HepG2 (cell line): ENCODE data around the gene FAM174C. TPM values are rescaled to one million over a fixed set of nuclear protein-coding genes. Genes with fewer than 3 reads are reported as not detected.

Experiments
- ATAC-seq: fragments of 200-7000 bp; cut with Tn5 transposase; 3 replicates; pipeline ENCODE4 v1.9.1; 2020; ENCODE audit warnings: mild to moderate bottlenecking, moderate library complexity
- BruUV-seq: library from RNA; stranded (reverse); fragments of 400-500 nt; replicated peaks from 2 replicates; lab custom pipeline; 2021; lab: Mats Ljungman, UMichigan
- CTCF ChIA-PET: fragments of 300-600 bp; formaldehyde crosslinking; extraction: SDS; loops from one replicate; lab custom pipeline; 2021; ENCODE audit warnings: low total read pairs, inconsistent platforms, low intra/inter-chr PET ratio; lab: Yijun Ruan, JAX
- POLR2A ChIA-PET: fragments of 350-600 bp; sonication (Branson Sonifier 250); formaldehyde crosslinking; loops from one replicate; lab custom pipeline; 2020; ENCODE audit warnings: antibody characterized with exemption, inconsistent platforms; lab: Yijun Ruan, JAX
- DNase-seq: peaks from one replicate; pipeline ENCODE4 v3.0.0-alpha.2; 2015; ENCODE audit warnings: low spot score
- FAIRE-seq: peaks from 3 replicates; lab custom pipeline; 2011; peaks lifted over from hg19 to GRCh38; lab: Jason Lieb, UNC
- H2AFZ ChIP-seq: one replicate; pipeline ENCODE4 v1.6.1; 2011; ENCODE audit warnings: low read length, inconsistent platforms
- H3K27ac ChIP-seq: fragments of 300-600 bp; 3 replicates; pipeline ENCODE4 v1.8.0; 2011; ENCODE audit warnings: mixed run types, mild to moderate bottlenecking, mixed read lengths, low read length, inconsistent platforms; ENCODE audit not compliant: insufficient read depth; ENCODE audit errors: extremely low read length
- H3K27me3 ChIP-seq, 2 experiments: fragments of 200-600 bp in 1 of 2; 2 replicates in 1 of 2; 3 replicates in 1 of 2; pipeline versions ENCODE4 v1.6.0 to v1.8.0; 2011; ENCODE audit warnings: low read length in 2 of 2, mild to moderate bottlenecking in 2 of 2, moderate library complexity in 2 of 2, inconsistent platforms in 1 of 2; ENCODE audit not compliant: insufficient read depth in 2 of 2, control insufficient read depth in 1 of 2
- H3K36me3 ChIP-seq, 2 experiments: fragments of 200-600 bp in 1 of 2; replicated peaks in 1 of 2; 2 replicates in 1 of 2; 3 replicates in 1 of 2; pipeline versions ENCODE4 v1.5.1 to v1.8.0; 2011; ENCODE audit warnings: low read length in 2 of 2, inconsistent platforms in 1 of 2; ENCODE audit not compliant: insufficient read depth in 2 of 2, control insufficient read depth in 1 of 2
- H3K4me1 ChIP-seq: 2 replicates; pipeline ENCODE4 v1.5.1; 2012; ENCODE audit warnings: low read length, inconsistent platforms; ENCODE audit not compliant: insufficient read depth
- H3K4me2 ChIP-seq: 2 replicates; pipeline ENCODE4 v1.6.0; 2011; ENCODE audit warnings: low read depth, low read length, inconsistent platforms
- H3K4me3 ChIP-seq, 3 experiments: fragments of 200-600 bp in 1 of 3; sonication (generic), shearing (Covaris generic) in 1 of 3; replicated peaks in 1 of 3; 2 replicates each; pipeline ENCODE4 v1.5.1; 2011 to 2016; ENCODE audit warnings: low read length in 3 of 3, inconsistent platforms in 2 of 3, low read depth in 2 of 3, mild to moderate bottlenecking in 2 of 3, control low read depth in 1 of 3, mixed read lengths in 1 of 3; ENCODE audit not compliant: insufficient read depth in 1 of 3
- H3K79me2 ChIP-seq: one replicate; pipeline ENCODE4 v1.6.1; 2011; ENCODE audit warnings: low read length, inconsistent platforms; ENCODE audit not compliant: insufficient read depth
- H3K9ac ChIP-seq: 2 replicates; pipeline ENCODE4 v1.6.0; 2011; ENCODE audit warnings: mild to moderate bottlenecking, low read depth, low read length, inconsistent platforms; ENCODE audit not compliant: insufficient read depth
- H3K9me3 ChIP-seq: 2 replicates; pipeline ENCODE4 v1.5.1; 2012; ENCODE audit warnings: mild to moderate bottlenecking, low read length
- H4K20me1 ChIP-seq: 2 replicates; pipeline ENCODE4 v1.6.0; 2011; ENCODE audit warnings: inconsistent platforms, mild to moderate bottlenecking, low read length, moderate library complexity; ENCODE audit not compliant: insufficient read depth
- HIVEP1 ChIP-seq: sonication (generic); formaldehyde crosslinking; IDR thresholded peaks from 2 replicates; pipeline ENCODE4 v1.4.0; 2020; ENCODE audit warnings: mild to moderate bottlenecking, missing genetic modification reagents
- KDM5B ChIP-seq: sonication (generic); formaldehyde crosslinking; IDR thresholded peaks from 2 replicates; pipeline ENCODE4 v1.4.0; 2020; ENCODE audit warnings: missing genetic modification reagents, mild to moderate bottlenecking, borderline replicate concordance
- MAX ChIP-seq: IDR thresholded peaks from 2 replicates; pipeline ENCODE4 v1.6.1; 2012; ENCODE audit warnings: inconsistent platforms
- MYC ChIP-seq: sonication (generic); formaldehyde crosslinking; IDR thresholded peaks from 2 replicates; pipeline ENCODE4 v1.9.0; 2021; ENCODE audit warnings: missing genetic modification reagents, borderline replicate concordance
- PPARG ChIP-seq: conservative IDR thresholded peaks from 2 replicates; pipeline ENCODE4 v1.6.1; 2016; ENCODE audit warnings: missing biosample characterization, missing genetic modification reagents
- UBTF ChIP-seq: sonication (generic); formaldehyde crosslinking; IDR thresholded peaks from 2 replicates; pipeline ENCODE4 v1.4.0; 2020; ENCODE audit warnings: mild to moderate bottlenecking, missing genetic modification reagents
- ZBED4 ChIP-seq: sonication (generic); formaldehyde crosslinking; IDR thresholded peaks from 2 replicates; pipeline ENCODE4 v1.4.0; 2020; ENCODE audit warnings: missing genetic modification reagents, borderline replicate concordance
- ZBTB34 ChIP-seq: sonication (generic); formaldehyde crosslinking; IDR thresholded peaks from 2 replicates; pipeline ENCODE4 v1.8.0; 2022; ENCODE audit warnings: mild to moderate bottlenecking, missing genetic modification reagents
- ZBTB7A ChIP-seq: sonication (generic); formaldehyde crosslinking; IDR thresholded peaks from 2 replicates; pipeline ENCODE4 v1.8.0; 2022; ENCODE audit warnings: mild to moderate bottlenecking, missing genetic modification reagents
- ZNF350 ChIP-seq: sonication (generic); formaldehyde crosslinking; IDR thresholded peaks from 2 replicates; pipeline ENCODE4 v1.4.0; 2020; ENCODE audit warnings: mild to moderate bottlenecking, low read depth, missing genetic modification reagents, borderline replicate concordance
- ZNF713 ChIP-seq: sonication (generic); formaldehyde crosslinking; IDR thresholded peaks from 2 replicates; pipeline ENCODE4 v1.4.0; 2020; ENCODE audit warnings: mild to moderate bottlenecking, missing genetic modification reagents
- ZNF784 ChIP-seq: sonication (generic); formaldehyde crosslinking; IDR thresholded peaks from 2 replicates; pipeline ENCODE4 v1.5.1; 2020; ENCODE audit warnings: missing genetic modification reagents, mild to moderate bottlenecking, borderline replicate concordance
- ZNF839 ChIP-seq: sonication (generic); formaldehyde crosslinking; IDR thresholded peaks from 2 replicates; pipeline ENCODE4 v1.4.0; 2020; ENCODE audit warnings: missing genetic modification reagents, mild to moderate bottlenecking, borderline replicate concordance
- WGBS: methylation state at CpG from one replicate; pipeline ENCODE4 v1.1.6; 2017; ENCODE audit warnings: low lambda C conversion rate; 5-methylcytosine and 5-hydroxymethylcytosine counted together
- in situ Hi-C: cut with HindIII; loops from 2 replicates; pipeline ENCODE4 v1.10.0; 2017; ENCODE audit warnings: low pct_unique_long_range_greater_than_20kb; ENCODE audit not compliant: extremely low pct_ligation_motif_present
- intact Hi-C: fragments of 100-400 bp; cut with micrococcal nuclease; formaldehyde crosslinking; loops from one replicate; pipeline ENCODE4 v1.10.0; 2022; ENCODE audit not compliant: unreplicated experiment
- polyA plus RNA-seq, 8 experiments: library from polyadenylated mRNA; depleted of rRNA in 3 of 8; stranded (reverse) in 7 of 8; unstranded in 1 of 8; fragments of >200 nt; fragmentation: Illumina TruSeq in 4 of 8; extraction: Trizol in 4 of 8; gene quantifications; 2 replicates each; pipeline versions ENCODE4 v1.2.1 to v1.2.3, GENCODE V29; 2011 to 2016; ENCODE audit warnings: low read depth in 4 of 8, missing spikeins in 1 of 8, mixed read lengths in 1 of 8; ENCODE audit not compliant: insufficient read depth in 1 of 8
- total RNA-seq, 5 experiments: library from RNA; depleted of rRNA; stranded (reverse); fragments of >200 nt; fragmentation: Illumina TruSeq; extraction: Trizol; gene quantifications; 2 replicates each; pipeline ENCODE4 v1.2.3, GENCODE V29; 2016; ENCODE audit warnings: low read depth in 1 of 5

Gene FAM174C
- total and polyA plus RNA-seq, 2 of the 13 experiments (the other 11 are each of a cell fraction or from before 2014, with no cell fraction given), result 19.5 to 31.3 TPM

GRCh38 chr19:1237027-1237659, 38.2 kb upstream of the FAM174C start:
- 39% methylated on average over 26 of the region's 60 CpGs for WGBS
- peaks cover 4% of the 10 kb centered on the region for H3K79me2 ChIP-seq
- H2AFZ ChIP-seq, result no peak overlapping the region
- in situ Hi-C loops (no loop called here), intact Hi-C loops (no loop called here)
- ChIA-PET POLR2A (no interaction called here), CTCF (no interaction called here)
- BruUV-seq, result no TSS peak
- ATAC-seq, result no peak
- H3K9me3 ChIP-seq, result no peaks in the 10 kb centered on the region
- no peaks in the 10 kb centered on the region for H4K20me1 ChIP-seq
- H3K4me2 ChIP-seq, result peak overlapping the region; percentile 91
- H3K36me3 ChIP-seq, result peaks cover 0 to 3% of the 10 kb centered on the region in 2 experiments; a peak in 1 of 5 replicates
- H3K27me3 ChIP-seq, result no peaks in the 10 kb centered on the region
- H3K4me1 ChIP-seq, result peaks cover 39% of the 10 kb centered on the region
- H3K9ac ChIP-seq, result peak overlapping the region; percentile 64; the same call in 1 of the 2 replicates
- DNase-seq, result no peak
- no peak for FAIRE-seq
- H3K4me3 ChIP-seq, result peak overlapping the region; percentile 50 to 77 (median 77); a peak in 5 of 6 replicates
- H3K27ac ChIP-seq, result no peak overlapping the region
- TF ChIP-seq ZBTB7A (CRISPR knock-in tag), result no peak
- TF ChIP-seq PPARG (CRISPR knock-in tag), result no peak
- no peak for TF ChIP-seq ZNF713 (CRISPR knock-in tag)
- no peak for TF ChIP-seq ZNF350 (CRISPR knock-in tag)
- no peak for TF ChIP-seq ZNF839
- TF ChIP-seq KDM5B, result no peak
- no peak for TF ChIP-seq ZBED4 (CRISPR knock-in tag)
- TF ChIP-seq ZBTB34 (CRISPR knock-in tag), result no peak
- TF ChIP-seq UBTF (CRISPR knock-in tag), result no peak
- no peak for TF ChIP-seq MYC (CRISPR knock-in tag)
- 0 out of 2 replicates have a peak, but pooled peaks have one; percentile 13 for TF ChIP-seq MAX
- TF ChIP-seq HIVEP1, result no peak
- no peak for TF ChIP-seq ZNF784 (CRISPR knock-in tag)
